ENCODE data around the gene CAMSAP2.

Gene CAMSAP2

GRCh38 chr1:200899954-200900867 lies 161.5 kb downstream of the CAMSAP2 start:
- DNase-seq, result no peak

- no peak for DNase-seq
Measured at GRCh38 chr1:200900877-200901276, 162.2 kb downstream of the CAMSAP2 start.

DNA sequence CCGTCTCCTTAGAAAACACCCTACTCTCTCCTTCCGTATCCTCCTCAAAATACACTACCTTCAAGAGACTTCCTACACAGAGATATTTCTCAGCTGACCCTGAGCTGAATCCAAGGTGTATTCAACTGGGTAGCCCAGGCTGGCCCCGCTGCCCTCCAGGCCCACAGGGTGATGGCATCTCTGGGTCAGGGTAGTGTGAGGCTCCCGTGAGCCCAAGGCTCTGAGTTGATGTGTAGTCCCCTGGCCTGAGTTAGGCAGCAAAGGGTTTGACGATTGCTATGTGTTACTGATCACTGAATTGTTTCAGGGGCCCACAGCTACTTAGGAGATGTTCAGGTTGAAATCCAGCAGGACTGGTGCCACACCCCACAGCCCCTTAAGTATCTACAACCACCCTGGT lies 162.7 kb downstream of the CAMSAP2 start:
- no peak for DNase-seq

DNA sequence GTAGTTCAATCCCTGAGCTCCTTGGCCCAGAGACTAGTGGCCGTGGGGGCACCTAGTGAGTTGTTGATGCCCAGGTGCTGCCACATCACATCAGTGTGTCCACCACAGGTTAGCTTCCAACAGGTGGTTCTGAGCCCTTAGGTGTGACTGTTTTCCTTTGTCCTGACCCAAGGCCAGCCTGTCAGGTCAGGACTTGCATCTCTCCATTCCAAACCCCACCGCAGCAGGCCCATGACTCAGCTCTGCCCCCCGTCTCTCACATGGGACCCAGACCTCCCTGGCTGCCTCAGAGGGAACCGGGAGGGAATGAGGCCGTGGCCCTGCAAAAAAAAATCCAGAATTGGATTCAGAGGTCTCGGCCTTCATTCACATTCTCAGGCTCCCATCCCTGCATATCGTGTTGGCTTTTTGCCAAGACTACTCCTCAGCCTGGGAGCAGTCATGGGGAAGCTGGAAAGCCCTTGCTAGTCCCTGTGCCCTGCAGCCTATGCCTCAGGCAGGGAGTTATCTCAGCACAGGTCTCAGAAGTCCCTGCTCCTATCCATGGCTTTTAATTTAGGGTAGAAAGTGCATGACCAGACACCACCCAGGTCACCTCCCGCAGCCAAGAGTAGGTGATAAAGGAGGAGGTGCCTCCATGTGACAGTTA lies 163.2 kb downstream of the CAMSAP2 start:
- no peak for DNase-seq

GRCh38 chr1:200903793-200904192 lies 165.1 kb downstream of the CAMSAP2 start:
- DNase-seq, result no peak

DNA sequence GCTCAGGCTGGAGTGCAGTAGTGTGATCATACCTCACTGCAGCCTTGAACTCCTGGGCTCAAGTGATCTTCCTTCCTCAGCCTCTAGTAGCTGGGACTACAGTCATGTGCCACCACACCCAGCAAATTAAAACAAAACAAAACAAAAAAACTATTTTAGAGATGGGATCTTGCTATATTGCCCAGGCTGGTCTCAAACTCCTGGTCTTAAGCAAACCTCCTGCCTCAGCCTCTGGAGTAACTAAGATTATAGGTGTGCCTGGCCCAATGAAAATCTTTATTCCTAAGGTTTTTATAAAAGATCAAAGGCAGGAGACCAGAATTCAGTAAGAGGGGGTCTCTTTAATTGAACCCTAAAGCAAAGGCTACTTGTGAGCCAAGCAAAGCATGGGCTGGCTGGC lies 166.1 kb downstream of the CAMSAP2 start:
- no peak for DNase-seq

DNA sequence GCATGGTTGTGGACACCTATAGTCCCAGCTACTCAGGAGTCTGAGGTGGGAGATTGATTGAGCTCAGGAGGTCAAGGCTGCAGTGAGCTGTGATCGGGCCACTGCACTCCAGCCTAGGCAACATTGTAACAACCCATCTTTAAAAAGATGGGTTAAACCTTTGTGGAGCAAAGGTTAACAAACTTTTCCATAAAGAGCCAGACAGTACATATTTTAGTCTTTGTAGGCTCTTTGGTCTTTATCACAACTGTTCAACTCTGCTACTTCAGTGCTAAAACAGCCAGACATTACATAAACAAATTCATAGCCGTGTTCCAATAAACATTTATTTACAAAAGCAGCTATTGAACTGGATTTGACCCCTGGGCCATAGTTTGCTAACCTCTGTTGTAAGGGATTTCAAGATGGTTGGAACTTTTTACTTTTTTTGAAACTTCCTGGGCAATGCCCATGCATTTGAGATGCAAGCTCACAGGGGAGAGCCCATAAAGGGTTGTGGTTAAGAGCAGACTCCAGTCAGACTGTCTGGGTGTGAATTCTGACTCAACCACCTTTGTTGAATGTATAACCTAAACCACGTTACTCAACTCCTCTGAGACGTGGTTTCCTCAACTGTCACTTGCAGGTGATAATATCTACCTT lies 166.8 kb downstream of the CAMSAP2 start:
- no peak for DNase-seq

GRCh38 chr1:200906491-200906890 lies 167.8 kb downstream of the CAMSAP2 start:
- DNase-seq, result no peak

- DNase-seq, result no peak
Measured at GRCh38 chr1:200907611-200908097, 169.0 kb downstream of the CAMSAP2 start.

DNA sequence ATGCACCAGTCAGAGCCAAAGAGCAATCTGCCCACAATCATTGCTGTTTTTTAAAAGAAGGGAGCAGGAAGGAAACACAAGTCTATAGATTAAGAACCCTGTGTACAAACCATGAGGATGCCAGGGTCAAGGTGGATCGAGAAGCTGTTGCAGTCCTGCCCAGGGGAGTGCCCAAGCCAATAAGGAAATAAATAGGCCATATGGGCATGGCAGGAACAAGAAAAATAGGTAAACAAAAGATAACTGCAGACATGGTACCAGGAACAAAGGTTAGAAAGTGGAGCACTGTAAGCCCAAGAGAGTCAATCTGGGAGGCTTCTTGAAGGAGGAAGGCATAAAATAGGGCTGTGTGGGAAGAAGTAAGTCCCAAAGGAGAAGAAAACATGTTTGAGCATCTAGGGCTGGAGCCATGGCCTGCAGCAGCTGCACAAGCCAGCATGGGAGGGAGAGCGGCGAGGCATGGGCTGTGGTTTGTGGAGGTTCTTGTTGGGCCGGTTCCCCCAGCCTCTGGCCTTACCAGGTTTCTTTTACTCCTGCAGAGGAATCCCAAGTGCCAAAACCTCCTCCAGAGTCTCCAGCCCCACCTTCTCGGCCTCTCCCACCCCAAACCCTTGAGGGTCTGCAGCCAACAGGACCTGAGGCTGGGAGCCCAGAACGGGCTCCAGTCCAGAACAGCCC lies 169.6 kb downstream of the CAMSAP2 start:
- no peak for DNase-seq

DNA sequence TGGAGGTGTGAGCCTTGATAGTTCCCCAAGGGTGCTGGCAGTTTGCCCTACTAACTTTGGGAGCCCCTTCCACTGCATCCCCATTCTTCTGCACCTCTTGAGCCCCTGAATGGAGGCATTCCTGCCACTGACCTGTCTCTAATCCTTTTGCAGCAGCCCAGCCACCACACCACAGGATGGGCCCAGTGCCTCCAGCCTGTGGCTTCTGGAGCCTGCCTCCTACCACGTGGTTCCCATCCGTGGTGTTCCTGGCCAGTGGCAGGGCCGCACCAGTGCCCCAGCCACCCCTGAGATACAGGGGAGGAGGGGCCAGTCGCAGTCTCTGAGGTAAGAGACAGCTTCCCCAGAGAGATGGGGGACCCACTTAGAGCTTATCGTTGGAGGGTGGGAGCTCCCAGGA lies 170.4 kb downstream of the CAMSAP2 start:
- DNase-seq, result no peak

DNA sequence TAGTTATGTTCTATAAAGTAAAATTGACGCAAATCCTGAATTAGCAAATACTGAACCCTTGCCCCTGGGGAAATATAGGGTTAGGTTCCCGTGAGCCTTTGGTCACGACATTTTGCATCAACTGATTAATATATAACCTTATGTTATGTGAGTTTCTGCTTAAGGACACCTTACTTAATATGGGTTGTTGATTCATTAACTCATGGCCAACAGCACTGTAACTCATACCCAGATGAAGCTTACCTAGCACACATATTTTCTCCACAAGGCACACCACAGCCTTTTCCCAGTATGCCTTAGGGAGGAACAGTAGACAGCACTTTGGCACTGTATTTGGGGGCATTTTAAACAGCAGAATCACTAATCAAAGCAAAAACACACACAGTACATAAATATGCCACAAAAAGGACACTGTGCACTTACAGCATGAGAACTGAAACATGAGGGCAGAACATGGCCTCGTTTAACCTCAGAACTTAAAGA lies 171.1 kb downstream of the CAMSAP2 start:
- no peak for DNase-seq
